ENCODE data around the gene ZSCAN1. TPM values are rescaled to one million over a fixed set of nuclear protein-coding genes. Genes with fewer than 3 reads are reported as not detected.

Gene ZSCAN1
- total and polyA plus RNA-seq, 2 experiments from 2014 or later, result 0.33 to 1.1 TPM

- 46% methylated on average over 8 of the region's 8 CpGs for WGBS (ENCODE audit: low lambda C conversion rate, missing lambda C conversion rate)
- Histone ChIP-seq H3K79me2 (no peaks in the 10 kb centered on the region), H4K20me1 (ENCODE audit: insufficient read depth, poor library complexity, severe bottlenecking) (no peaks in the 10 kb centered on the region), H3K27me3 (no peaks in the 10 kb centered on the region), H3K4me1 (ENCODE audit: insufficient read depth) (no peaks in the 10 kb centered on the region), H3K36me3 (replicated peaks; ENCODE audit: insufficient read depth, low read depth) (no peaks in the 10 kb centered on the region), H3K9me3 (ENCODE audit: low read depth) (no peaks in the 10 kb centered on the region), H3K4me3 (no peak overlapping the region), H3K4me2 (no peak overlapping the region), H3K9me2 (replicated peaks; ENCODE audit: insufficient read depth) (no peaks in the 10 kb centered on the region), H3K27ac (no peak overlapping the region), H2AFZ (no peak overlapping the region)
- no peak for TF ChIP-seq EZH2phosphoT487 (IDR thresholded peaks at IDR 0.05; ENCODE audit: low read depth, severe bottlenecking, unreplicated experiment)
- TF ChIP-seq CTCF (IDR thresholded peaks at IDR 0.05; ENCODE audit: poor library complexity), result no peak
- TF ChIP-seq EZH2 (IDR thresholded peaks at IDR 0.05; ENCODE audit: borderline replicate concordance), result no peak
- DNase-seq (ENCODE audit: low spot score), result peak; percentile 34
Measured at GRCh38 chr19:58038688-58039204, 4.9 kb downstream of the ZSCAN1 start.

GRCh38 chr19:58040751-58041525 is 7.1 kb downstream of the ZSCAN1 start:
- H3K4me3 ChIP-seq, result no peak overlapping the region
- WGBS (ENCODE audit: low lambda C conversion rate, missing lambda C conversion rate), result 87% methylated on average over 21 of the region's 21 CpGs
- TF ChIP-seq EZH2 (IDR thresholded peaks at IDR 0.05; ENCODE audit: borderline replicate concordance), result no peak
- DNase-seq (ENCODE audit: low spot score), result no peak
- H3K27ac ChIP-seq, result no peak overlapping the region
- no peaks in the 10 kb centered on the region for H3K79me2 ChIP-seq
- H3K27me3 ChIP-seq, result no peaks in the 10 kb centered on the region
- H3K4me1 ChIP-seq (ENCODE audit: insufficient read depth), result no peaks in the 10 kb centered on the region
- no peak overlapping the region for H2AFZ ChIP-seq
- no peaks in the 10 kb centered on the region for H3K36me3 ChIP-seq (replicated peaks; ENCODE audit: insufficient read depth, low read depth)
- H3K9me2 ChIP-seq (replicated peaks; ENCODE audit: insufficient read depth), result no peaks in the 10 kb centered on the region
- H3K9me3 ChIP-seq (ENCODE audit: low read depth), result no peaks in the 10 kb centered on the region
- no peaks in the 10 kb centered on the region for H4K20me1 ChIP-seq (ENCODE audit: insufficient read depth, poor library complexity, severe bottlenecking)
- H3K4me2 ChIP-seq, result no peak overlapping the region

- Histone ChIP-seq H3K9me3 (ENCODE audit: low read depth) (no peaks in the 10 kb centered on the region), H3K27me3 (no peaks in the 10 kb centered on the region), H3K4me2 (no peak overlapping the region), H3K27ac (no peak overlapping the region), H3K9me2 (replicated peaks; ENCODE audit: insufficient read depth) (no peaks in the 10 kb centered on the region), H3K4me1 (ENCODE audit: insufficient read depth) (no peaks in the 10 kb centered on the region), H2AFZ (no peak overlapping the region), H3K79me2 (no peaks in the 10 kb centered on the region), H3K4me3 (no peak overlapping the region), H4K20me1 (ENCODE audit: insufficient read depth, poor library complexity, severe bottlenecking) (no peaks in the 10 kb centered on the region), H3K36me3 (replicated peaks; ENCODE audit: insufficient read depth, low read depth) (no peaks in the 10 kb centered on the region)
- TF ChIP-seq CTCF (IDR thresholded peaks at IDR 0.05; ENCODE audit: poor library complexity) (no peak), EZH2phosphoT487 (IDR thresholded peaks at IDR 0.05; ENCODE audit: low read depth, severe bottlenecking, unreplicated experiment) (no peak), EZH2 (IDR thresholded peaks at IDR 0.05; ENCODE audit: borderline replicate concordance) (no peak)
- 60% methylated on average over 53 of the region's 54 CpGs for WGBS (ENCODE audit: low lambda C conversion rate, missing lambda C conversion rate)
- no peak for DNase-seq (ENCODE audit: low spot score)
Measured at GRCh38 chr19:58042495-58043340, 8.9 kb downstream of the ZSCAN1 start.

GRCh38 chr19:58044391-58044790 is 10.6 kb downstream of the ZSCAN1 start:
- Histone ChIP-seq H3K36me3 (replicated peaks; ENCODE audit: insufficient read depth, low read depth) (no peaks in the 10 kb centered on the region), H3K4me3 (no peak overlapping the region), H3K27ac (no peak overlapping the region), H3K4me1 (ENCODE audit: insufficient read depth) (no peaks in the 10 kb centered on the region), H3K79me2 (no peaks in the 10 kb centered on the region), H3K4me2 (no peak overlapping the region), H3K27me3 (no peaks in the 10 kb centered on the region), H4K20me1 (ENCODE audit: insufficient read depth, poor library complexity, severe bottlenecking) (no peaks in the 10 kb centered on the region), H2AFZ (no peak overlapping the region), H3K9me2 (replicated peaks; ENCODE audit: insufficient read depth) (no peaks in the 10 kb centered on the region), H3K9me3 (ENCODE audit: low read depth) (no peaks in the 10 kb centered on the region)
- no peak for DNase-seq (ENCODE audit: low spot score)
- no peak for TF ChIP-seq CTCF (IDR thresholded peaks at IDR 0.05; ENCODE audit: poor library complexity)
- TF ChIP-seq EZH2phosphoT487 (IDR thresholded peaks at IDR 0.05; ENCODE audit: low read depth, severe bottlenecking, unreplicated experiment), result no peak
- WGBS (ENCODE audit: low lambda C conversion rate, missing lambda C conversion rate), result 98% methylated on average over 40 of the region's 42 CpGs
